Measurements from ENCODE around the gene USP3.

DNA sequence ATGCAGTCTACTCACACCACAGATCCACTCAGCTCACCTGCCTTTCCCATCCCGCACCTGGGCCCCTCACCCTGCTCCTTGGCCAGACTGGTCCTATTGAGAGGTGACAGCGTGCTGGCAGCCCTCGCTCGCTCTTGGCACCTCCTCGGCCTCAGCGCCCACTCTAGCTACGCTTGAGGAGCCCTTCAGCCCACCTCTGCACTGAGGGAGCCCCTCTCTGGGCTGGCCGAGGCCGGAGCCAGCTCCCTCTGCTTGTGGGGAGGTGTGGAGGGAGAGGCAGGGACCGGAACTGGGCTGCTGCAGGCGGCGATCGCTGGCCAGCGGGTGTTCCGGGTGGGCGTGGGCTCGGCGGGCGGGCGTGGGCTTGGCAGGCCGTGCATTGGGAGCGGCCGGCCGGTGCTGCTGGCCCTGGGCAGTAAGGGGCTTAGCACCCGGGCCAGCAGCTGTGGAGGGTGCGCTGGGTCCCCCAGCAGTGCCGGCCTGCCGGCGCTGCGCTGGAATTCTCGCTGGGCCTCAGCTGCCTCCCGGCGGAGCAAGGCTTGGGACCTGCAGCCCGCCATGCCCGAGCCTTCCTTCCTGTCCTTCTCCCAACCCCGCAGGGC is 45.5 kb upstream of the USP3 start:
- TF ChIP-seq EP300 (IDR thresholded peaks at IDR 0.05; ENCODE audit: borderline replicate concordance in 1 of 2, low read depth in 1 of 2, low read length in 1 of 2) = no peak
- TF ChIP-seq CTCF (IDR thresholded peaks at IDR 0.05) = no peak
- no peak for TF ChIP-seq POLR2AphosphoS5 (IDR thresholded peaks at IDR 0.05; ENCODE audit: low read depth, low read length)

Measured in SK-N-SH (cell line).